HG03159 (cell line): Measurements from ENCODE around the gene RAPSN.
"Not testable (repeated sequence)": the region's sequence is repeated elsewhere in the genome, so short reads cannot be mapped to it uniquely, and the experiment has no call there.

Experiments
- ATAC-seq: cut with Tn5 transposase; IDR thresholded peaks from one replicate; pipeline ENCODE4 v1.9.1; 2021; ENCODE audit warnings: mild to moderate bottlenecking, moderate library complexity; ENCODE audit not compliant: unreplicated experiment

The RAPSN gene

DNA sequence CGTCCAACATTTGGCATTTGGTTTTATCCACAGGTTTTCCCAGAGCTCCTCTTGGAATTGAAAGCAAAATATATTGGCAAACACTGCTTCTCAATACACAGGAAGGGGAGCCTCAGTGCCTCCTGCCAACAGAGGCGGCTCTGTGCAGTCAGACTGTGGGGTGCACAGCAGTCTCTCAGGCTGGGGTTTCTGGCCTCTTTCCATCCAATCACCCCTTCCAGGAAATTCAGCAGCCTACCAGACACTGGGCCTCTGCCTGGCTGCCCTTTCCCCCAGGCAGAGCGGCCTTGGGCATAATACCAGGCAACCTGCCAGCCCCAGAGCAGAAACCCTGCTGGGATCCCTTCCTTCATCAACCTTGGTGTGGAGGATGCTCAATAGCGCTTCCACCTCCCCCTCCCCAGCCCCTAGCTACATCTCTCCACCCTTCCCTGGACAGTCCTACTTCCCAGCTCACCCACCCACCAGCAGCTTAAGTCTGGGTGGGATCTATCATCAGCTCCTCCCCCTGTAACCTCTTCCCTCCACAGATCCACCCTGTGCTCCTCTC lies 17.8 kb upstream of the RAPSN start:
- ATAC-seq: no peak

DNA sequence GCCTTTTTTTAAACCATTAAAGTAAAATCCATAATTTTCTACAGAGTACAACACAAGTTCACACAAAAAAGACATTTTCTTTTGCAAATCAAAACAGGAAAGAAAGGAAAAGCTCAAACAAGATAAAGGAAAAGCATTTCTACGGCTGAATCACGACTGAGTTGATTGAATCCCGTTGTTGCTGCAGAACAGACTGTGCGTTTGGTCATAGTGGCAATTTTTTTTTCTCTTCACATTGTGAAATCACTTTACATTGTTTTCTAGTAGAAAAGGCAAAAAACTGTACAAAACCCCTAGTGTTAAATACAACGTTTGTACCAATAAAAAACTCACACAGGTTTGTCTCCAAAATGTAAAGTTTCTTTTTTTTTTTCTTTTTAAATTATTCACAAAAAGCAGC lies 17.3 kb upstream of the RAPSN start:
- ATAC-seq: no peak

DNA sequence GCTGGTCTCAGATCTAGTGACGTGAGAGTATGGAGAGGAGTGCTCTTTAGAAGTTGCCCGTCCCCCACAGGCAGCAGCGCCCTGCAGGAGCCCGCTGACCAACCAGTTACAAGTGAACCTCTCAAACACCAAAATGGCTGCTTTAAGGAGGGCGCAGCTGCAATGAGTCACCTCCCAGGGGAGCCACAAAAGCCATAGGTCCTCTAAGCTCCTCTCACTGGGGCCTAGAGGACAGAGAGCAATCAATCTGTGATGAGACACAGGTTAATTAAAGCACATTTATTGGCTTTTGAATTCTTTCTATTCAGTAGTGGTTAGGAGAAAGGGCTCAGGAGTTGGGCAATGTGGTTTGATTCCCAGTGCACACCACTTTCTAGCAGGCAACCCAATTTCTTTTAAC lies 15.5 kb upstream of the RAPSN start:
- no peak for ATAC-seq

DNA sequence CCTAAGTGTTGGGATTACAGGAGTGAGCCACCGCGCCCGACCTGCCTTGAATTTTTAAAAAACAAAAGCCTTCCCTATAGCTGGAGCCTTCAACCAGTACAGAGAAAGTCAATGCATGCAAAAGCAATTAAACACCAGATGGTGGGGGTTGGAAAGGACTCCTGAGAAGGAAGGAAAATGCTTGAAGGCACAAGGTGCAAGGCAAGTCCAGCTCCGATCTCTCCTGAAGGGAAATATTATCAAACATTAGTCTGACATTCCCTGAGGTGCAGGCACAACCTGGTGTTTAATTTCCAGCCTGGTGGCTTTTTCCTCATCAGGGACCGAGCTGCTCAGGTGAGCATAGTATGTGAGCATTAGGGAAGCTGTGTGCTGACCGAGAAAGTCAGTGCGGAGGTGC lies 12.9 kb upstream of the RAPSN start:
- no peak for ATAC-seq

DNA sequence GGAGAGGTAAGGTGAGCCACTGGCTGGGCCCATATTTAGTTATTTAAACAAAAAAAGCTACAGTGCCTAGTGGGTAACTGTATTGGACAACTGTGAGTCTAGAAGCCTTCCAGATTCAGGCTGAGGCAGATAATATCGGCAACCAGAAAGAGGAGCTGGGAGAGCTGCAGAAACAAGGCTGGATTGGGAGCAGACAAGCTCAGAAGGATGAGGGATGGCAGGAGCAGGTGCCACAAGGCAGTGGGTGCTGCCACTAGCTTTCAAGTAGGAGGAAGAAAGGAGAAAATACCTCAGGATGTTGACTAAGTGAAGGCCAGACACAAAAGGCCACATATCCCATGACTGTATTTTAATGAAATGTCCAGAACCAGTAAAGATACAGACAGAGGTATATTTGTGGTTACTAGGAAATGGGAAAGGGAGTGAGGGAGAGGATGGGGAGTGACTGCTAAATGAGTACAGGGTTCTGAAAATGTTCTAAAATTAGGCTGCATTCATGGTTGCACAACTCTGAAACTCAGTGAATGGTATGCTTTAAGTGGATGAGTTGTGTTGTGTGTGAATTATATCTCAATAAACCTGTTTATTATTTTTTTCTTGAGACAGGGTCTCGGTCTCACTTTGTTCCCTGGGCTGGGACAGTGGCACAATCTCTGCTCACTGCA lies 11.8 kb upstream of the RAPSN start:
- ATAC-seq: no peak

DNA sequence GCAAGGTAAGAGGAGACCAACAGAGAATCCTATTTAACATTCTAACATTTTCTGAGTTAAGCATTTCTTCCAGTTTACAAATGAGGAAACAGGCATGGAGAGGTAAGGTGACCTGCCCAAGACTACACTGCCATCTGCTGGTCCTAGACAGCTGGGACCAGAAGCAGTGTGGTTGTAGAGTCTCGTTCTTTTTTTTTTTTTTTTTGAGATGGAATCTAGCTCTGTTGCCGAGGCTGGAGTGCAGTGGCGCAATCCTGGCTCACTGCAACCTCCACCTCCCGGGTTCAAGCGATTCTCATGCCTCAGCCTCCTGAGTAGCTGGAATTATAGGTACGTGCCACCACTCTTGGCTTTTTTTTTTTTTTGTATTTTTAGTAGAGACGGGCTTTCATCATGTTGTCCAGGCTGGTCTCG lies 5.3 kb upstream of the RAPSN start:
- ATAC-seq: not testable (repeated sequence)

DNA sequence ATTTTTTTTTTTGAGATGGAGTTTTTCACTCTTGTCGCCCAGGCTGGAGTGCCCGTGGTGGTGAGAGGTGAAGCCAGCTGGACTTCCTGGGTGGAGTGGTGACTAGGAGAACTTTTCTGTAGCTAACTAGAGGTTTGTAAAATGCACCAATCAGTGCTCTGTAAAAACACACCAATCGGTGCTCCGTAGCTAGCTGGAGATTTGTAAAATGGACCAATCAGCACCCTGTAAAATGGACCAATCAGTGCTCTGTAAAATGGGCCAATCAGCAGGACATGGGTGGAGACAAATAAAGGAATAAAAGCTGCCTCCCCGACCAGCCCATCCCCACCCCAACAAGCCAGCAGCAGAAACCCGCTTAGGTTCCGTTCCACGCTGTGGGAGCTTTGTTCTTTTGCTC lies 4.4 kb upstream of the RAPSN start:
- ATAC-seq: no peak

DNA sequence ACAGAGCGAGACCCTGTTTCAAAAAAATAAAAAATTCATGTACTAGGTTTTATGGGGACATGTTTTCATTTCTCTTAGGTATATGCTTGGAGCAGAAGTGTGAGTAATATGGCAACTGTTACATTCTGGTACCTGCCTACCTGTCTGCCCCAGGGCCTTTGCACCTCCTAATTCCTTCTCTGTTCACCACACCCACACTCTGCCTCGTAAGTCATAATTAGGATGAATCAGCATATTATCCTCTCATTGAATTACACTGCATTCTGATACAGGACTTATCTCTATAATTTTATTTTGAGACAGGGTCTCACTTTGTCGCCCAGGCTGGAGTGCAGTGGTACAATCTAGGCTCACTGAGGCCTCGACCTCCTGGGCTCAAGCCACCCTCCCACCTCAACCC lies 3.1 kb upstream of the RAPSN start:
- no peak for ATAC-seq

DNA sequence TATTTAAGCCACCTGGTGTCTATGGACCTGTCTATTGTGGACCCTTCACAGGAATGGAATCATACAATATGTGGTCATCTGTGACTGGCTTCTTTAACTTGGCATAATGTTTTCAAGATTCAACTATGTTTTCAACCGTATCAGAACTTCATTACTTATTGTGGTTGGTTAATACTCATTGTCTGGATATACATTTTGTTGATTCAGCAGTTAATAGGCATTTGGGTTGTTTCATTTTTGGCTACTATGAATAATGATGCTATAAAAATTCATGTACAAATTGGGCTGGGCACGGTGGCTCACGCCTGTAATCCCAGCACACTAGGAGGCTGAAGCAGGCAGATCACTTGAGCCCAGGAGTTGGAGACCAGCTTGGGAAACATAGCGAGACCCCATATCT lies 2.5 kb upstream of the RAPSN start:
- no peak for ATAC-seq

DNA sequence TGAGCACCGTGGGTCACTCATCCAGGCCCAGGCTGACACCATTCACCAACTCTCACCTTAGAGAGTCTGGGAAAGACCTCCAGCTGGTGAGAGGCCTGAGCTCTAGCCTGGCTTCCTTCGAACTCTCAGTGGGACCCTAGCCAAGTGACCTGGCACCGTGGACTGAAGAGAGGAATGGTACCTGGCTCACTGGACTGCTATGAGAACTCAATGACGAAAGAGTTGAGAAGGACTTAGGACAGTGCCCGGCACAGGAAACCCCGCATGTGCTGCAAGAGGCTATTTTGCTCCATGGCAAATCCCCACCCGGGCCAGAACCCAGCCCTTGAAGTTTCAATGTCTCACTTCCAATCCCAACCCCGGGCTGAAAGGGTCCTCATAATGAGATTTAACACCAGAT lies 605 bp upstream of the RAPSN start:
- no peak for ATAC-seq

DNA sequence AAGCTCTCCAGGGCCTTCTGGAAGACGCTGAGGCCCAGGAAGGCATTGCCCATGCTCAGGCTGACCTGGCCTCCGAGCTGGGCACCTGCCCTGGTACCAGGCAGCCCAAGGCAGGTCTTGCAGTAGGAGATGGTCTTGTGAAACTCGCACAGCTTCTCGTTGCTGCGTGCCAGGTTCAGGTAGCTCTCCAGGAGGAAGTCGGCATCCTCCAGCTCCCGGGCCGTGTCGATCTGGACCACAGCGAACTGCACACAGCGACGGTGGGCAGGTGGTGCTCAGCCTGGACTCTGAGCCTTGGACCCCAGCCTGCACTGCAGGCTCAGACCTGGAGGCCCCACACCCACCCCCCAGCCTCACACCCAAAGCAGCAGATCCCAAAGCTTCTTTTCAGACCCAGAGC lies 1.0 kb downstream of the RAPSN start:
- no peak for ATAC-seq

DNA sequence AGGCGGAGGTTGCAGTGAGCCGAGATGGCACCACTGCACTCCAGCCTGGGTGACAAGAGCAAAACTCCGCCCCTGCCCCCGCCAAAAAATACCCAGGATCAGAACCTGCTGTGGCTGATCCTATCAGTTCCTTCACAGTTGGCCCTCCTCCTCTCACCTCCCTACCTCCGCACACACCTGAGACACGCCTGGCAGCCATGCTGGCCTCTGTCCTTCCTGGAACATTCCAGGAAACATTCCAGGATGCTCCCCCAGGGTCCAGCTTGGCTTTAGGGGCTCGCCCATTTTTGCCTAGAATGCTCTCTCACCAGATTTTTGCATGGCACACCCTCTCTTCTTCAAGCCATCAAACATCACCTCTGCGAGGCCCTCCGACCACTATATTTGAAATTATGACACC lies 2.1 kb downstream of the RAPSN start:
- ATAC-seq: no peak

DNA sequence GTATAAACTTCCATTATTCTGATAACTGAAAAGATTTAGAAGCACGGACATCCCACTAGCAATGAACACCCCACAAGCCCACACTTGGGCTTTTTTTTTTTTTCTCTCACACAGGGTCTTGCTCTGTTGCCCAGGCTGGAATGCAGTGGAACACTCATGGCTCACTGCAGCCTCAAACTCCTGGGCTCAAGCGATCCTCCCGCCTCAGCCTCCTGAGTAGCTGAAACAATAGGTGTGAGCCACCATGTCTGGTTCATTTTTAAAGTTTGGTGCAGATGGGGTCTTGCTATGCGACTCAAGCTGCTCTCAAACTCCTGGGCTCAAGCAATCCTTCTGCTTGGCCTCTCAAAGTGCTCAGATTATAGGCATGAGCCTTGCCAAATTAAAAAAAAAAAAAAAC lies 3.1 kb downstream of the RAPSN start:
- no peak for ATAC-seq

DNA sequence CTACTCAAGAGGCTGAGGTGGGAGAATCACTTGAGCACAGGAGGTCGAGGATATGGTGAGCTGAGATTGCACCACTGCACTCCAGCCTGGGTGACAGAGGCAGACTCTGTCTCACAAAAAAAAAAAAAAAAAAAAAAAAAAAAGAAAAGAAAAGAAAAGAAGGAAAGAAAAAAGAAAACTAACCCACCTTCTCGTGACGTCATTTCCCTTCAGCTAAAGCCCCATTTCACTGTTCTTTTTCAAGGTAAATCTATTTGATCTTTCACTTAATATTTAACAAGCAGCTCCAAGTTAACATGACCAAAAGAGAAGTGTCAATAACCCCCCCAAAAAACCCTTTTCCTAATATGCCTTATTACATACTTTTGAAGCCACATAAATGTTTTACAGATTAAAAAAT lies 5.1 kb downstream of the RAPSN start:
- ATAC-seq: no peak

DNA sequence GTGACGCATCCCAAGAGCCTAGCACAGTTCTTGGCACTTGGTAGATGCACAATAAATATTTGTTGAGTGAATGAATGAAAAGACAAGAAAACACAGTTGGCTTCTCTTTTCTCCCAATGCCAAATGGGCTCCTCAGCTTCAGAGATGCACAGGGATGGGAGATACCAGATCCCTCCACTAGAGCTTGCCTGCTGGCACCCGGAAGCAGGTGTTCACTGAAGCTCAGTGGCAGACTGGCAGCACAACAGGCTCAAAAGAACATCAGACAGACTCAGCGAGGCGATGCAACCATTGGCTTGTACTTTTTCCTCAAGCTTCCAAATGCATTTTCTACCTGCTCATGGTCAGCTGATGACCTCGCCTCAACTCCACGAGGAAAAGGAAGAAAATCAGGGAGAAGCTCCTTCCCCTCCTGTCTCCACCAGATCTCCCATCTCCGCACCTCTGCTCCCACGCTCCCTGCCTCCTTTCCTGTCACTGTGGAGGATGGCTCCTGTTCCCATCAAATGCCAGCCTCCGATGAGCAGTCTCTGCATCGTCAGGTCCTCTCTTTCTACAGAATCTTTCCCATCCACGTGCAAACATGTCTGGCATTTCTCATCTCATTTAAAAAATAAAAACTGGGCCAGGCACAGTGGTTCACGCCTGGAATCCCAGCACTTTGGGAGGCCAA lies 5.8 kb downstream of the RAPSN start:
- ATAC-seq: no peak

DNA sequence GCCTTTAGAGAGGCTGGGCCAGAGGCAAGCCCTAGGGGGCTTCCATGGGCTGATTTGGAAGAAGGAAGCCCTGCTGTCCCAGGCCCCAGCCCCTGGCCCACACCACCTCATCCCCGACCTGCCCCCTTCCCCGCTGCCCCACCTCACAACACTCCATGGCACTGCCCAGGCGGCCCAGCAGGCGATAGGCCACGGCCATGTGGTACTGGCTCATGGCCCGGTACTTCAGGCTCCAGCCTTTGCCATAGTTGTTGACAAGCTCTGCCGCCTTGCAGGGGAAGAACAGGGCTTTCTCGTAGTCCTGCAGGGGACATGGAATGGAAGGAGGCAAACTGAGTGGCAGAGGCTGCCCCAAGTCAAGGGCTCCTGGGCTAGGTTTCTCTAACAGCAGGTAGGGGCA lies 6.4 kb downstream of the RAPSN start:
- ATAC-seq: no peak

DNA sequence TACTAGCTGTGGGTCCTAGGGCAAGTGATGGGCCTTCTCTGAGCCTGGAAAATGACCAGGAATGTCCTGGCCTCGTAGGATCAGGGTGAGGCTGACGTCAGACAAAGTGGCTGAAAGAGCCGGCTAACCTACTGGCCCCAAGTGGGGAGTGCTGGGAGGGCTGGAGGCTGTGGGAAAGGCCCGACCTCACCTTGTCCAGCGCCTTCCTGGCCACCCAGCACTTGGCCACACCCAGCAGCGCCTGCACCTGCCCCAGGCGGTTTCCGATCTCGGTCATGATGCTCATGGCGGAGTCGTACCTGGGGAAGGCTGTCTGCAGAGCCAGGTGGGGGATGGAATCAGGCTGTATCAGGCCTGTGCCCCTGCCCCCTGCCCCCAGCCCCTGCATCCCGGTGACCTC lies 7.5 kb downstream of the RAPSN start:
- no peak for ATAC-seq

DNA sequence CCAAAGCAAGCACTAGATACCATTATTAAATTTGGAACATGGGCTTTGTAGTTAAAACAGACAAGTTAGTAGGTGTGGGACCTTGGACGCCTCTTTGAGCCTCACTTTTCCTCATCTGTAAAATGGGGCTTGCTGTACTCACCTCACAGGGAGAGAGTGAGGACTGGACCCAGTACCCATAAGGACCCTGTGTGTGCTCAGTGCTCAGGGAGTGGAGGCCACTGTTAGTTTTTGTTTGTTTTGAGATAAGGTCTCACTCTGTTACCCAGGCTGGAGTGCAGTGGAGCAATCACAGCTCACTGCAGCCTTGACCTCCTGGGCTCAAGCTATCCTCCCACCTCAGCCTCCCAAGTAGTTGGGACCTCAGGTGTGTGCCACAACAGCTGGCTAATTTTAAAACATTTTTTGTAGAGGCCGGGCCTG lies 8.9 kb downstream of the RAPSN start:
- ATAC-seq: no peak

DNA sequence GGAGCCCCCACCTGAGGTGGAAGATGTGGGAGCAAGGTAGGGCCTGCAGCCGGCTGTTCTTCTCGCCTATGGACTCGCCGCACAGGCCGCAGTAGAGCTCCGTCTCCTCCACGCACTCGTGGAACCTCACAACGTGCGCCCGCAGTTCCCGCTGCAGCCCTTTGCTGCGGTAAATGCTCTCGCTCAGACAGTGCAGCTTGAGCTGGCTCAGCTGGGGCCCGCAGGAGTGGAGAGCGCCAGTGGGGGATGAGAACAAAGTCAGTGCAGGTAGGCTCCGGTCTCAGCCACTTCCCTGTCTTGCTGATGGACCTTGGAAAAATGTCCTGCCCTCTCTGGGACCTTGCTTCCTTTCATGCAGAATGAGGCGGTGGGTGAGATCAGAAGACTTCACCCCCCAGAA lies 10.2 kb downstream of the RAPSN start:
- ATAC-seq: no peak

DNA sequence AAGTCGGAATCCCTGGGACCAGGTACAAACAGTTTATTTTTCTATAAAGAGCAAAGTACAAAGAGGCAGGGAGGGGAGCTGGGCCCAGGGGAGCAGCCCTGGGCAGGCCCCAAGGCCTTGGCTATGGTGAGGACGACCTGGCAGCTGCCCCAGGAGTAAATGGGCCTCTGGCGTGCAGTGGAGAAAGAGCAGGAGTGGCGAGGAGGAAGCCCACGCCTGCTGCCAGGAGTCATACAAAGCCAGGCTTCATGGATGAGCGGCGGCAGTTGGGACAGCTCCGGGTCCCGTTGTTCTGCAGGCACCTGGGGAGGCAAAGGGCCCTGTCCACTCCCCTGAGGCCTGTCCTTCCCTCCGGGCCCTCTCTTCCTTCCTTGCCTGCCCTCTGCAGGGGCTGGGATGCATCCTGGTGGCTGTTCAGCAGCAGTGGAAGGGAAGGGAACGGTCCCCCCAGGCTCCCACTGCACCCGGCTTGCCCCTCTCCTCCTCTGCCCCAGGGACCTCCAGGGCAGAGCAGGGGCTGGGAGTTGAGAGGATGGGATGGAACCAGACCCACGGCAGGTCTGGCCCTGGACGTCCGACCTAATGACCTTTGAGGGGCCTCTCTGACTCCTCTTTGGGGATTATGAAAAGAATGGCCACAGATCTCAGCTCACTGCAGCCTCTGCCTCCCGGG lies 11.1 kb downstream of the RAPSN start:
- ATAC-seq: no peak

DNA sequence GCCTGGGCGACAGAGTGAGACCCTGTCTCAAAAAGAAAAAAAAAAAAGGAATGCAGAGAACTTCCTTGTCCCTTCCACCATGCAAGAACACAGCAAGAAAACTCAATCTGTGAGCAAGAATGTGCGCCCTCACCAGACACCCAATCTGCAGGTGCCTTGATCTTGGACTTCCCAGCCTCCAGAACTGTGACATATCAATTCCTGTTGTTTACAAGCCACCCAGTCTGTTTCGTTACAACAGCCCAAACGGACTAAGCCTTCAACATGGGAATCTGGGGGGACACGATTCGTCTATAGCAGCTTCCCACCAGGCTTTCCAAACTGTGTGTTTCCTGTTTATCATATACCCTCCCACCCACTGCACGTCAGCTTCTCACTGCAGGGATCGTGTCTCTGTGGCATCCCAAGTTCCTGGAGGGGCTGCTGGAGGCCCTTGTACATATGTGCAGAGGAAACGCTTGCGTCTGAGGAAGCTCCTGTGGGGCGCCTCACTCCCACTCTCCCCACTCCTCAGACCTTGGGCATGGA lies 11.7 kb downstream of the RAPSN start:
- ATAC-seq: no peak

DNA sequence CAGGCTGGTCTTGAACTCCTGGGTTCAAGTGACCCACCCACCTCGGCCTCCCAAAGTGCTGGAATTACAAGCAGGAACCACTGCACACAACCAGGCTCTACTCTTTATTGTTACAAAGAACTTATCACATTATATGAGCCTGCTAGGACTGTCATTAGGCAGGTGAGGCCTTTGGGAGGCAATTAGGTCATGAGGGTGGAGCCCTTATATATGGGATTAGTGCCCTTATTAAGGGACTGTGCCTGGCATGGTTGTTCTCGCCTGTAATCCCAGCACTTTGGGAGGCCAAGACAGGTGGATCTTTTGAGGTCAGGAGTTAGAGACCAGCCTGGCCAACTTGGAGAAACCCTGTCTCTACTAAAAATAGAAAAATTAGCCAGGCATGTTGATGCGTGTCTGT lies 12.2 kb downstream of the RAPSN start:
- no peak for ATAC-seq
